Cortex of kidney (tissue), 1 donor: ENCODE measurements around the gene MTHFR.
A peak's percentile ranks its signal among the peaks of the same experiment; 100 is the strongest.

Source experiments
- DNase-seq: peaks from one replicate; lab custom pipeline; 2025; lab: John Stamatoyannopoulos, UW

The MTHFR gene

GRCh38 chr1:11805422-11806306, at the start of gene MTHFR, which contains the start of gene CLCN6:
Gene MTHFR (minus strand): TSS chr1:11805964. CDS start chr1:11803116, 2,848 bp downstream.
Gene CLCN6 (plus strand): TSS chr1:11806191. CDS start chr1:11806263, 72 bp downstream.
- DNase-seq: peak; percentile 97

GRCh38 chr1:11855430-11855829, 49.7 kb upstream of the MTHFR start:
- no peak for DNase-seq

GRCh38 chr1:11854519-11854918, 48.8 kb upstream of the MTHFR start:
- no peak for DNase-seq

- DNase-seq: no peak
Observed at GRCh38 chr1:11851180-11851579, 45.4 kb upstream of the MTHFR start.

- no peak for DNase-seq
Observed at GRCh38 chr1:11850156-11850555, 44.4 kb upstream of the MTHFR start.

GRCh38 chr1:11848373-11848700, 42.6 kb upstream of the MTHFR start:
- no peak for DNase-seq

- no peak for DNase-seq
Observed at GRCh38 chr1:11847667-11848372, 42.1 kb upstream of the MTHFR start, which contains the start of gene NPPA. Gene NPPA (minus strand): TSS chr1:11847783. CDS start chr1:11847684, 99 bp downstream.

GRCh38 chr1:11845641-11846335, 40.0 kb upstream of the MTHFR start:
- no peak for DNase-seq

GRCh38 chr1:11842154-11843041, 36.6 kb upstream of the MTHFR start:
- DNase-seq: no peak

- no peak for DNase-seq
Observed at GRCh38 chr1:11841245-11842153, 35.7 kb upstream of the MTHFR start.

- DNase-seq: no peak
Observed at GRCh38 chr1:11839727-11840705, 34.3 kb upstream of the MTHFR start.

GRCh38 chr1:11838349-11839272, 32.8 kb upstream of the MTHFR start:
- no peak for DNase-seq

GRCh38 chr1:11837767-11838348, 32.1 kb upstream of the MTHFR start:
- DNase-seq: no peak

- DNase-seq: no peak
Observed at GRCh38 chr1:11836955-11837766, 31.4 kb upstream of the MTHFR start.

GRCh38 chr1:11835441-11836225, 29.9 kb upstream of the MTHFR start:
- DNase-seq: no peak

- DNase-seq: no peak
Observed at GRCh38 chr1:11833900-11834299, 28.1 kb upstream of the MTHFR start.
